GM12878 (cell line): ENCODE results near the gene MYO1H. TPM values are rescaled to one million over a fixed set of nuclear protein-coding genes. Genes with fewer than 3 reads are reported as not detected.

Source experiments
- ATAC-seq: fragments of 200-7000 bp; cut with Tn5 transposase; 3 replicates; pipeline ENCODE4 v1.9.1; 2020; ENCODE audit warnings: mild to moderate bottlenecking, moderate library complexity
- BruUV-seq: library from RNA; stranded (reverse); fragments of 400-500 nt; replicated peaks from 2 replicates; lab custom pipeline; 2021; lab: Mats Ljungman, UMichigan
- CTCF ChIA-PET: fragments of 300-600 bp; sonication (Branson Sonifier 250); formaldehyde crosslinking; extraction: SDS; loops from one replicate; lab custom pipeline; 2021; ENCODE audit warnings: inconsistent platforms; lab: Yijun Ruan, JAX
- POLR2A ChIA-PET: fragments of 350-600 bp; formaldehyde crosslinking; extraction: SDS; loops from one replicate; lab custom pipeline; 2021; ENCODE audit warnings: inconsistent platforms; lab: Charles Lee
- RAD21 ChIA-PET: fragments of 300-600 bp; sonication (Branson Sonifier 250); formaldehyde crosslinking; loops from one replicate; lab custom pipeline; 2023; ENCODE audit warnings: antibody characterized with exemption; ENCODE audit not compliant: unreplicated experiment; lab: Charles Lee
- SMC1A ChIA-PET: fragments of 300-600 bp; sonication (Branson Sonifier 250); formaldehyde crosslinking; loops from one replicate; lab custom pipeline; 2023; ENCODE audit not compliant: unreplicated experiment, uncharacterized antibody; lab: Charles Lee
- DNase-seq: peaks from one replicate; pipeline ENCODE4 v3.0.0-alpha.2; 2011; ENCODE audit warnings: low read depth, low spot score
- FAIRE-seq: peaks from 3 replicates; lab custom pipeline; 2011; peaks lifted over from hg19 to GRCh38; lab: Jason Lieb, UNC
- H2AFZ ChIP-seq: 2 replicates; pipeline ENCODE4 v1.6.0; 2011; ENCODE audit warnings: low read depth, low read length, control low read depth; ENCODE audit not compliant: control insufficient read depth
- H3K27ac ChIP-seq: 2 replicates; pipeline ENCODE4 v1.5.1; 2011; ENCODE audit warnings: control low read depth; ENCODE audit not compliant: control insufficient read depth, insufficient read depth
- H3K27me3 ChIP-seq, 2 experiments: replicated peaks in 1 of 2; 2 replicates each; pipeline versions ENCODE4 v1.6.0 to v1.6.1; 2011; ENCODE audit warnings: low read length in 1 of 2; ENCODE audit not compliant: control insufficient read depth in 2 of 2, insufficient read depth in 2 of 2
- H3K36me3 ChIP-seq, 2 experiments: 2 replicates each; pipeline ENCODE4 v1.5.1; 2011; ENCODE audit warnings: low read length in 1 of 2; ENCODE audit not compliant: control insufficient read depth in 2 of 2, insufficient read depth in 2 of 2
- H3K4me1 ChIP-seq: 2 replicates; pipeline ENCODE4 v1.6.1; 2011; ENCODE audit warnings: mild to moderate bottlenecking, low read length, moderate library complexity, mixed read lengths; ENCODE audit not compliant: control insufficient read depth, insufficient read depth
- H3K4me2 ChIP-seq: 2 replicates; pipeline ENCODE4 v1.6.0; 2011; ENCODE audit warnings: control low read depth; ENCODE audit not compliant: control insufficient read depth, insufficient read depth
- H3K4me3 ChIP-seq: fragments of 200-600 bp; sonication (generic); 2 replicates; pipeline ENCODE4 v1.5.1; 2016
- H3K79me2 ChIP-seq: 2 replicates; pipeline ENCODE4 v1.6.0; 2011; ENCODE audit warnings: low read length; ENCODE audit not compliant: control insufficient read depth, insufficient read depth
- H3K9ac ChIP-seq: 2 replicates; pipeline ENCODE4 v1.8.0; 2011; ENCODE audit warnings: low read length, control low read depth, mixed read lengths; ENCODE audit not compliant: control insufficient read depth, insufficient read depth
- H3K9me3 ChIP-seq: replicated peaks from 3 replicates; pipeline ENCODE4 v1.5.1; 2011; ENCODE audit warnings: mild to moderate bottlenecking, low read length; ENCODE audit not compliant: control insufficient read depth, insufficient read depth
- H4K20me1 ChIP-seq: 2 replicates; pipeline ENCODE4 v1.6.0; 2011; ENCODE audit not compliant: control insufficient read depth, insufficient read depth
- ATF7 ChIP-seq: fragments of 450-650 bp; IDR thresholded peaks from 2 replicates; pipeline ENCODE4 v1.6.1; 2016; ENCODE audit warnings: low read depth, mild to moderate bottlenecking
- BRCA1 ChIP-seq: IDR thresholded peaks from 2 replicates; pipeline ENCODE4 v1.6.1; 2011; ENCODE audit warnings: low read depth, low read length, improper control_type of control experiment
- CREB1 ChIP-seq: IDR thresholded peaks from 2 replicates; pipeline ENCODE4 v1.6.1; 2012; ENCODE audit warnings: low read depth, mild to moderate bottlenecking, inconsistent platforms
- EGR1 ChIP-seq, 2 experiments: IDR thresholded peaks; 1 replicate in 1 of 2; 2 replicates in 1 of 2; pipeline ENCODE4 v1.6.1; 2011 to 2012; ENCODE audit warnings: low read depth in 2 of 2, low read length in 2 of 2, borderline replicate concordance in 1 of 2, mild to moderate bottlenecking in 1 of 2, moderate library complexity in 1 of 2
- HDAC6 ChIP-seq: fragments of 200-600 bp; sonication (generic); IDR thresholded peaks from one replicate; pipeline ENCODE4 v1.8.0; 2017; ENCODE audit warnings: antibody characterized with exemption; ENCODE audit not compliant: unreplicated experiment
- HDGF ChIP-seq: fragments of 450-650 bp; IDR thresholded peaks from 2 replicates; pipeline ENCODE4 v1.6.1; 2016; ENCODE audit warnings: antibody characterized with exemption
- IRF4 ChIP-seq: IDR thresholded peaks from 2 replicates; pipeline ENCODE4 v1.6.1; 2011; ENCODE audit warnings: low read depth, low read length
- NFYB ChIP-seq: IDR thresholded peaks from 2 replicates; pipeline ENCODE4 v1.6.1; 2011; ENCODE audit warnings: low read depth, mild to moderate bottlenecking, low read length, improper control_type of control experiment, moderate library complexity; ENCODE audit not compliant: insufficient read depth
- PAX5 ChIP-seq: IDR thresholded peaks from 2 replicates; pipeline ENCODE4 v1.6.1; 2011; ENCODE audit warnings: low read depth, low read length, borderline replicate concordance
- RAD51 ChIP-seq: fragments of 450-650 bp; IDR thresholded peaks from 2 replicates; pipeline ENCODE4 v1.6.1; 2016; ENCODE audit warnings: moderate library complexity, mild to moderate bottlenecking, inconsistent platforms
- RCOR1 ChIP-seq: conservative IDR thresholded peaks from 2 replicates; pipeline ENCODE4 v1.6.1; 2012; ENCODE audit warnings: low read depth, low read length, improper control_type of control experiment
- TCF3 ChIP-seq: IDR thresholded peaks from 2 replicates; pipeline ENCODE4 v1.6.1; 2012; ENCODE audit warnings: low read depth, mild to moderate bottlenecking, low read length, borderline replicate concordance; ENCODE audit not compliant: insufficient read depth
- TCF7 ChIP-seq: IDR thresholded peaks from 2 replicates; pipeline ENCODE4 v1.6.1; 2014; ENCODE audit warnings: antibody characterized with exemption, borderline replicate concordance
- ZBED1 ChIP-seq: IDR thresholded peaks from 2 replicates; pipeline ENCODE4 v1.6.1; 2016; ENCODE audit warnings: borderline replicate concordance
- ZNF622 ChIP-seq: fragments of 450-650 bp; IDR thresholded peaks from 2 replicates; pipeline ENCODE4 v1.6.1; 2017; ENCODE audit warnings: mild to moderate bottlenecking, inconsistent platforms
- WGBS: methylation state at CpG from one replicate; pipeline ENCODE4 v1.1.6; 2016; ENCODE audit warnings: low lambda C conversion rate; ENCODE audit not compliant: insufficient replicate concordance, insufficient coverage; ENCODE audit errors: missing lambda C conversion rate; 5-methylcytosine and 5-hydroxymethylcytosine counted together
- in situ Hi-C: fragments of 300-500 bp; cut with MboI; formaldehyde crosslinking; loops from 9 replicates; pipeline ENCODE4 v1.14.3; 2018; ENCODE audit warnings: mixed read lengths
- intact Hi-C: fragments of 100-400 bp; cut with micrococcal nuclease; formaldehyde crosslinking; loops from one replicate; pipeline ENCODE4 v1.14.2; 2022; ENCODE audit not compliant: unreplicated experiment
- polyA plus RNA-seq, 11 experiments: library from polyadenylated mRNA; depleted of rRNA in 4 of 11; unstranded in 6 of 11; stranded (reverse) in 5 of 11; fragments of >200 nt; fragmentation: Nextera tagmentation in 4 of 11; fragmentation: Illumina TruSeq in 1 of 11; extraction: Ambion mirVana in 4 of 11; extraction: Trizol in 1 of 11; gene quantifications; 1 replicate in 1 of 11; 2 replicates in 10 of 11; pipeline versions ENCODE4 v1.2.1 to v1.2.3, GENCODE V29; 2011 to 2016; ENCODE audit warnings: inconsistent platforms in 2 of 11, missing spikeins in 2 of 11, low read depth in 1 of 11
- total RNA-seq, 4 experiments: library from RNA; depleted of rRNA in 3 of 4; stranded (reverse); fragments of >200 nt in 3 of 4; fragmentation: Illumina TruSeq in 1 of 4; extraction: Trizol in 1 of 4; gene quantifications; 2 replicates each; pipeline versions ENCODE4 v1.2.1 to v1.2.3, GENCODE V29; 2013 to 2021
- TF ChIP-seq, protein P1 (sequence below): IDR thresholded peaks from 2 replicates; pipeline ENCODE4 v1.6.1; 2012; ENCODE audit warnings: low read depth, low read length, improper control_type of control experiment
- TF ChIP-seq, protein P2 (sequence below): fragments of 450-650 bp; conservative IDR thresholded peaks from 2 replicates; pipeline ENCODE4 v1.6.1; 2017; ENCODE audit warnings: mild to moderate bottlenecking, moderate library complexity
- TF ChIP-seq, protein P3 (sequence below): IDR thresholded peaks from 2 replicates; pipeline ENCODE4 v1.6.1; 2011; ENCODE audit warnings: mild to moderate bottlenecking, low read depth, low read length, moderate library complexity; ENCODE audit not compliant: insufficient replicate concordance

Gene MYO1H
- total and polyA plus RNA-seq, 10 of the 15 experiments (the other 5 are each of a cell fraction or from before 2014, with no cell fraction given), result 0.05 TPM; not detected in 9

DNA sequence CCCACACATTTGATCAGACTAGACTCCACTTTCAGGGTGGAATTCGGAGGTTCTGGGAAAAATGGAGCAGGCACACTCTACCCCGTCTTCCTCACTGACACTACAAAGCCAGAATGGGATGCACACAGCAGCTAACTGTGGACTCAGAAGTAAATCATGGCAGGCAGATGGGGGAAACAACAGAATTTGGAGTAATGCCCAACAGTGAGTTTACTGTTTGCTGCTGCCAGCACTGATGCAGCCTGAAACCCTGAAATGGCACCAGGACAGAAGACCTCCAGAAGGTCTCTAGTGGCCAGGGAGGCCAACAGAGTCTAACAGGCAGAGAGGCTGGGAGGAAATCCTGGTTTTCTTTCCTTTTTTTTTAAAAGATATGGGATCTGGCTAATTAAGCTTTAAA, 104.8 kb downstream of the MYO1H start:
- peaks cover 17 to 31% of the 10 kb centered on the region in 2 experiments for H3K36me3 ChIP-seq
- H3K9me3 ChIP-seq, result no peaks in the 10 kb centered on the region
- ChIA-PET RAD21 (no interaction called here), CTCF (no interaction called here)
- ATAC-seq, result no peak
- H4K20me1 ChIP-seq, result no peaks in the 10 kb centered on the region
- TF ChIP-seq NFYB, result no peak
- no peak for TF ChIP-seq EGR1 (IDR thresholded peaks at IDR 0.05; ENCODE audit: borderline replicate concordance in 1 of 2, low read depth in 2 of 2, low read length in 2 of 2)
- TF ChIP-seq, protein P1, sequence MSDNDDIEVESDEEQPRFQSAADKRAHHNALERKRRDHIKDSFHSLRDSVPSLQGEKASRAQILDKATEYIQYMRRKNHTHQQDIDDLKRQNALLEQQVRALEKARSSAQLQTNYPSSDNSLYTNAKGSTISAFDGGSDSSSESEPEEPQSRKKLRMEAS, result no peak
- no peak for TF ChIP-seq TCF3
- TF ChIP-seq RAD51, result no peak
- TF ChIP-seq ZNF622, result no peak
- no peak for TF ChIP-seq IRF4
- no peak for TF ChIP-seq TCF7
- no peak for TF ChIP-seq RCOR1
- TF ChIP-seq PAX5, result no peak
- TF ChIP-seq HDGF, result no peak
- no peak for TF ChIP-seq ZBED1
- TF ChIP-seq, protein P2, sequence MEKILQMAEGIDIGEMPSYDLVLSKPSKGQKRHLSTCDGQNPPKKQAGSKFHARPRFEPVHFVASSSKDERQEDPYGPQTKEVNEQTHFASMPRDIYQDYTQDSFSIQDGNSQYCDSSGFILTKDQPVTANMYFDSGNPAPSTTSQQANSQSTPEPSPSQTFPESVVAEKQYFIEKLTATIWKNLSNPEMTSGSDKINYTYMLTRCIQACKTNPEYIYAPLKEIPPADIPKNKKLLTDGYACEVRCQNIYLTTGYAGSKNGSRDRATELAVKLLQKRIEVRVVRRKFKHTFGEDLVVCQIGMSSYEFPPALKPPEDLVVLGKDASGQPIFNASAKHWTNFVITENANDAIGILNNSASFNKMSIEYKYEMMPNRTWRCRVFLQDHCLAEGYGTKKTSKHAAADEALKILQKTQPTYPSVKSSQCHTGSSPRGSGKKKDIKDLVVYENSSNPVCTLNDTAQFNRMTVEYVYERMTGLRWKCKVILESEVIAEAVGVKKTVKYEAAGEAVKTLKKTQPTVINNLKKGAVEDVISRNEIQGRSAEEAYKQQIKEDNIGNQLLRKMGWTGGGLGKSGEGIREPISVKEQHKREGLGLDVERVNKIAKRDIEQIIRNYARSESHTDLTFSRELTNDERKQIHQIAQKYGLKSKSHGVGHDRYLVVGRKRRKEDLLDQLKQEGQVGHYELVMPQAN, result no peak
- TF ChIP-seq BRCA1, result no peak
- TF ChIP-seq, protein P3, sequence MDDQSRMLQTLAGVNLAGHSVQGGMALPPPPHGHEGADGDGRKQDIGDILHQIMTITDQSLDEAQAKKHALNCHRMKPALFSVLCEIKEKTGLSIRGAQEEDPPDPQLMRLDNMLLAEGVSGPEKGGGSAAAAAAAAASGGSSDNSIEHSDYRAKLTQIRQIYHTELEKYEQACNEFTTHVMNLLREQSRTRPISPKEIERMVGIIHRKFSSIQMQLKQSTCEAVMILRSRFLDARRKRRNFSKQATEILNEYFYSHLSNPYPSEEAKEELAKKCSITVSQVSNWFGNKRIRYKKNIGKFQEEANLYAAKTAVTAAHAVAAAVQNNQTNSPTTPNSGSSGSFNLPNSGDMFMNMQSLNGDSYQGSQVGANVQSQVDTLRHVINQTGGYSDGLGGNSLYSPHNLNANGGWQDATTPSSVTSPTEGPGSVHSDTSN, result no peak
- no peak for TF ChIP-seq CREB1
- no peak for TF ChIP-seq HDAC6
- no peak for TF ChIP-seq ATF7
- TF ChIP-seq, all 136 proteins: peak for 0
- FAIRE-seq (no peak), DNase-seq (no peak)
- Histone ChIP-seq H3K4me1 (no peaks in the 10 kb centered on the region), H3K4me3 (no peak overlapping the region), H3K27me3 (no peaks in the 10 kb centered on the region), H3K9ac (no peak overlapping the region), H3K4me2 (no peak overlapping the region), H3K79me2 (no peaks in the 10 kb centered on the region), H3K27ac (no peak overlapping the region), H2AFZ (no peak overlapping the region)
- intact Hi-C loops (no loop called here), in situ Hi-C loops (no loop called here)
- SMC1A ChIA-PET, result no interaction called here
- POLR2A ChIA-PET, result no interaction called here
- BruUV-seq, result no TSS peak
- WGBS, result 75% methylated on average over 2 of the region's 2 CpGs
